PC-9 (cell line): ENCODE measurements around the gene RTL10.

Experiments used
- CTCF ChIP-seq: fragments of 200-600 bp; sonication (generic); conservative IDR thresholded peaks from 2 replicates; pipeline ENCODE4 v1.6.1; 2017; ENCODE audit warnings: mixed run types, antibody characterized with exemption, mild to moderate bottlenecking, moderate library complexity
- EZH2 ChIP-seq: fragments of 200-600 bp; sonication (generic); IDR thresholded peaks from 2 replicates; pipeline ENCODE4 v1.8.0; 2017; ENCODE audit warnings: antibody characterized with exemption, low read depth

GRCh38 chr22:19827341-19828034, 27.2 kb downstream of the RTL10 start:
- TF ChIP-seq CTCF (no peak), EZH2 (no peak)
